Osteoblast (primary cell): ENCODE results near the gene TTC13. TPM values are rescaled to one million over a fixed set of nuclear protein-coding genes. Genes with fewer than 3 reads are reported as not detected.

Source experiments
- DNase-seq: peaks from one replicate; pipeline ENCODE4 v3.0.0; 2011; ENCODE audit warnings: low spot score, mixed read lengths; ENCODE audit not compliant: insufficient read length; ENCODE audit errors: missing footprints
- H2AFZ ChIP-seq: 2 replicates; pipeline ENCODE4 v1.6.0; 2011; ENCODE audit warnings: mild to moderate bottlenecking, low read length
- H3K27ac ChIP-seq: 2 replicates; pipeline ENCODE4 v1.5.1; 2011; ENCODE audit warnings: mild to moderate bottlenecking, low read depth, low read length, moderate library complexity
- H3K27me3 ChIP-seq: 2 replicates; pipeline ENCODE4 v1.6.0; 2012; ENCODE audit warnings: mild to moderate bottlenecking, control low read depth, inconsistent platforms, low read length, moderate library complexity; ENCODE audit not compliant: insufficient read depth
- H3K36me3 ChIP-seq: 2 replicates; pipeline ENCODE4 v1.5.1; 2011; ENCODE audit warnings: mild to moderate bottlenecking, low read length, control low read depth, moderate library complexity; ENCODE audit not compliant: insufficient read depth
- H3K4me1 ChIP-seq: 2 replicates; pipeline ENCODE4 v1.5.1; 2011; ENCODE audit warnings: mild to moderate bottlenecking, low read length, control low read depth, moderate library complexity; ENCODE audit not compliant: insufficient read depth
- H3K4me2 ChIP-seq: 2 replicates; pipeline ENCODE4 v1.6.0; 2011; ENCODE audit warnings: mild to moderate bottlenecking, low read length; ENCODE audit not compliant: insufficient read depth
- H3K4me3 ChIP-seq: fragments of 200-600 bp; sonication (generic); 3 replicates; pipeline ENCODE4 v1.5.1; 2012; ENCODE audit warnings: mild to moderate bottlenecking, low read length, inconsistent platforms; ENCODE audit not compliant: insufficient read depth
- H3K79me2 ChIP-seq: 2 replicates; pipeline ENCODE4 v1.6.0; 2012; ENCODE audit warnings: mild to moderate bottlenecking, low read length, control low read depth, inconsistent platforms; ENCODE audit not compliant: insufficient read depth
- H3K9me3 ChIP-seq: 2 replicates; pipeline ENCODE4 v1.5.1; 2011; ENCODE audit warnings: low read depth, low read length, control low read depth
- H4K20me1 ChIP-seq: 2 replicates; pipeline ENCODE4 v1.6.0; 2012; ENCODE audit warnings: mild to moderate bottlenecking, low read length, control low read depth; ENCODE audit not compliant: insufficient read depth
- CTCF ChIP-seq: IDR thresholded peaks from 2 replicates; pipeline ENCODE4 v1.5.1; 2011; ENCODE audit warnings: mild to moderate bottlenecking, low read depth, low read length, moderate library complexity; ENCODE audit errors: extremely low read depth
- small RNA-seq: library from RNA; depleted of rRNA; stranded (forward); fragments of <200 nt; gene quantifications from one replicate; pipeline ENCODE3, GENCODE V24; 2012
- total RNA-seq: library from RNA; depleted of rRNA; stranded (reverse); fragments of >200 nt; gene quantifications from 2 replicates; pipeline ENCODE4 v1.2.3, GENCODE V29; 2012

Gene TTC13
- total RNA-seq, 1 donor = 15.9 TPM

GRCh38 chr1:230858236-230858820 lies 120.3 kb downstream of the TTC13 start:
- Histone ChIP-seq H3K4me3 (no peak overlapping the region), H4K20me1 (peaks cover 57% of the 10 kb centered on the region), H2AFZ (no peak overlapping the region), H3K9me3 (no peaks in the 10 kb centered on the region), H3K79me2 (peaks cover 100% of the 10 kb centered on the region), H3K27me3 (no peaks in the 10 kb centered on the region), H3K36me3 (peaks cover 49% of the 10 kb centered on the region), H3K4me1 (peaks cover 62% of the 10 kb centered on the region), H3K4me2 (peak overlapping the region; percentile 53), H3K27ac (peak overlapping the region; percentile 86)
- DNase-seq = no peak
- TF ChIP-seq CTCF = no peak

GRCh38 chr1:230857822-230858221 lies 120.8 kb downstream of the TTC13 start:
- Histone ChIP-seq H3K36me3 (peaks cover 54% of the 10 kb centered on the region), H2AFZ (no peak overlapping the region), H3K9me3 (peaks cover 2% of the 10 kb centered on the region), H3K27ac (peak overlapping the region; percentile 86), H3K27me3 (no peaks in the 10 kb centered on the region), H4K20me1 (peaks cover 52% of the 10 kb centered on the region), H3K4me3 (no peak overlapping the region), H3K4me1 (peaks cover 56% of the 10 kb centered on the region), H3K79me2 (peaks cover 100% of the 10 kb centered on the region), H3K4me2 (peak overlapping the region; percentile 53)
- TF ChIP-seq CTCF = no peak
- DNase-seq = no peak

GRCh38 chr1:230857077-230857476 lies 121.6 kb downstream of the TTC13 start:
- Histone ChIP-seq H3K27ac (peak overlapping the region; percentile 86), H3K4me1 (peaks cover 53% of the 10 kb centered on the region), H3K4me3 (peak overlapping the region; percentile 41), H3K36me3 (peaks cover 62% of the 10 kb centered on the region), H3K4me2 (peak overlapping the region; percentile 53), H2AFZ (no peak overlapping the region), H3K27me3 (no peaks in the 10 kb centered on the region), H3K79me2 (peaks cover 98% of the 10 kb centered on the region), H4K20me1 (peaks cover 47% of the 10 kb centered on the region), H3K9me3 (peaks cover 2% of the 10 kb centered on the region)
- TF ChIP-seq CTCF = no peak
- no peak for DNase-seq

Small RNA genes lying within 50 kb of the gene (small RNA-seq; reads per million reads assigned to genes)
- not detected for gene RN7SL837P

Other genes starting within 250 kb of the TTC13 start
- gene CAPN9, start 231.5 kb downstream of the TTC13 start, total RNA-seq = under 0.01 TPM in 1 of 2 replicates, not detected in the other
- 251 and 352 TPM in 2 replicates for gene C1orf198, start 110.3 kb downstream of the TTC13 start, total RNA-seq
- gene ARV1, start 233 bp upstream of the TTC13 start, total RNA-seq = 19.4 and 20.3 TPM in 2 replicates
- 10.9 and 15.3 TPM in 2 replicates for gene FAM89A, start 61.4 kb upstream of the TTC13 start, total RNA-seq
- 0.29 and 0.36 TPM in 2 replicates for gene TRIM67, start 183.2 kb upstream of the TTC13 start, total RNA-seq